ENCODE results near the gene ILKAP.

ILKAP gene

GRCh38 chr2:238169708-238170251, 33.7 kb downstream of the ILKAP start:
- peak; percentile 96 for DNase-seq (ENCODE audit: insufficient read length, low spot score)
- no peak for TF ChIP-seq POLR2A (IDR thresholded peaks at IDR 0.05; ENCODE audit: low read depth, low read length)
- FAIRE-seq = peak; percentile 92

DNA sequence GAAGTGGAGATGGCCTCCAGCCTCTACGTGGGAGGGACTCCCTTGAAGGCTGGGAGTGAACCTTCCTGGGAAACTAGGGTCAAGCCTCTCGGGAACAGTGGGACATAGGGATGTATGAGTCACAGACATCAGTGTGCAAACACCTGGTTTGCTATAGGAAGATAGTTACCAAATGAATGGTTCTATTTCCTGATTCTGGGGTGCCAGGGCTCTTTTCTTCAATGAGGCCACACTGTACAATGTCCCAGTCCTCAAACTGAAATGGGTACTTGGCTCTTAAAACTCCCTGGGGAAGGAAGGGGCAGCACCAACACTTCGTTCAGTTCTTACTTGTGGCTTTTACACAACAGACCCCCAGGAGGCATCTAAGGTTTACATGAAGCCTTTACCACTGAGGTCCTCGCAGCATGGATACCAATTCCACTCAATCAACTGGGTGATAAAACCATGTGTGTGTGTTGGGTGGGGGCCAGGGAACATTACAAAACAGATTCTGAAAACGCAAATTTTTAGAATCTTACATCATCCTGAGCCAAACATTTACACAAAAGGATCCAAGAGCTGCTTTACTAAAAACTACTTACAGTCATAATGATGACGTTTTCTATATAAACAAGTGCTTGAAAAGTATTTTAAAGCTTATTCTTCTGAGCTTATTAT, 34.3 kb downstream of the ILKAP start:
- TF ChIP-seq POLR2A (IDR thresholded peaks at IDR 0.05; ENCODE audit: low read depth, low read length) = no peak
- no peak for DNase-seq (ENCODE audit: insufficient read length, low spot score)
- FAIRE-seq = no peak

DNA sequence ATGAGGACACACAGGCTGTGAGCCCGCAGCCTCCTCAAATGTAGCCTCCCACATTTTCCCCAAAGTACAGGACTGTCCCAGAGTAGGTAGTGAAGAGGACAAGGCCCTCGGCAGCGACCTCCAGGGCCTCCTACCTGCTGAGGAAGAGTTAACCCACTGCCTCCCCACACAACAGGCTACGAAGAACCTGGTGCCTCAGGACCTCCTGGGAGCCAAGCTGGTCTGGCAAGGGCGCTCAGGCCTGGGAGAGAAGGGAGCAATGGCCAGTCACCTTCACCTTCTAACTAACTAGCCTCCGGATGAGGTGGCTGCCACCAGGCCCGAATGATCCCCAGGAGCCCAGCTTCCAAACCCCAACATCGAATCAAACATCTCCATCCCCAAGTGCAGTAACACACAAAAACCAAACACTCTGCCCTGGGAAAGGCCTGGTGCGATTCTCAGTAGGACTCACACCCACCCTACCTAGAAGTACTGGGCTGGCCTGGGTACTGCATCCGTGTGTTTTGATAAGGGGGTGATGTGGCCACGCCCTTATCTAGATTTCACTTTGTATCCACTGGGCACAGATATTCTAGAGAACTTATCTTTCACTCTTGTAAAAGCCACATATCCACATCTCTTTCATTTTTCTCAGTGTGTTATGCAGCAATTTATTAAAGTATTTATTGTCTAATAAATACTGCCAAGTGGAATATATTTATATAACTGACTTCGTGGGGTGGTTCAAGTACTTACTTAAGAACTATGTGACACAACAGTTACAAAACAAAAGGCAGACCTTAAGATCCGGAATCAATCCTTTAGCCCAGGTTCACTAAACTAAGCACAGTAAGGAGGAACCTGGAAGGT, 35.1 kb downstream of the ILKAP start:
- FAIRE-seq (no peak), DNase-seq (ENCODE audit: insufficient read length, low spot score) (no peak)
- no peak for TF ChIP-seq POLR2A (IDR thresholded peaks at IDR 0.05; ENCODE audit: low read depth, low read length)

DNA sequence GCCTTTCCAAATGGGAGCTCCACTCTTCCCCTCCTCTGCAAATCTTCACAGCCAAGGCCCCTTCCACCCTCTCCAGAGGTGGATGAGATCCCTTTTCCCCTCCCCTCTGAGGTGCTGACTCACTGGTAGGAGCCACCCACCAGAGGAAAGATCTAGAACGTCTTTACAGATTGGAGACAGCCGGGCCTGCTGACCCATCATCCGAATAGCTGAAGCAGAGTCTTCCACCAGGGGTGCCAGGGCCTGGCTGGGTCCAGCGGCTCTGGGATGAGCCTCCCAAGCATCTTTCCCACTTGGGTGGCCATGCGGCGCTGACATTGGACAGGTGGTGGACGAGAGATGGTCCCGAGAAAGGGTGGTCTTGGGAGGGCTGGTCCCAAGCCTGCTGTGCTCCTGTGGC, 35.7 kb downstream of the ILKAP start:
- DNase-seq (ENCODE audit: insufficient read length, low spot score) = no peak
- no peak for FAIRE-seq

GRCh38 chr2:238167344-238167715, 36.2 kb downstream of the ILKAP start:
- no peak for DNase-seq (ENCODE audit: insufficient read length, low spot score)
- no peak for FAIRE-seq
- no peak for TF ChIP-seq POLR2A (IDR thresholded peaks at IDR 0.05; ENCODE audit: low read depth, low read length)

More for the DNA sequence above, 35.7 kb downstream of the ILKAP start:
- TF ChIP-seq POLR2A (IDR thresholded peaks at IDR 0.05; ENCODE audit: low read depth, low read length) = no peak

DNA sequence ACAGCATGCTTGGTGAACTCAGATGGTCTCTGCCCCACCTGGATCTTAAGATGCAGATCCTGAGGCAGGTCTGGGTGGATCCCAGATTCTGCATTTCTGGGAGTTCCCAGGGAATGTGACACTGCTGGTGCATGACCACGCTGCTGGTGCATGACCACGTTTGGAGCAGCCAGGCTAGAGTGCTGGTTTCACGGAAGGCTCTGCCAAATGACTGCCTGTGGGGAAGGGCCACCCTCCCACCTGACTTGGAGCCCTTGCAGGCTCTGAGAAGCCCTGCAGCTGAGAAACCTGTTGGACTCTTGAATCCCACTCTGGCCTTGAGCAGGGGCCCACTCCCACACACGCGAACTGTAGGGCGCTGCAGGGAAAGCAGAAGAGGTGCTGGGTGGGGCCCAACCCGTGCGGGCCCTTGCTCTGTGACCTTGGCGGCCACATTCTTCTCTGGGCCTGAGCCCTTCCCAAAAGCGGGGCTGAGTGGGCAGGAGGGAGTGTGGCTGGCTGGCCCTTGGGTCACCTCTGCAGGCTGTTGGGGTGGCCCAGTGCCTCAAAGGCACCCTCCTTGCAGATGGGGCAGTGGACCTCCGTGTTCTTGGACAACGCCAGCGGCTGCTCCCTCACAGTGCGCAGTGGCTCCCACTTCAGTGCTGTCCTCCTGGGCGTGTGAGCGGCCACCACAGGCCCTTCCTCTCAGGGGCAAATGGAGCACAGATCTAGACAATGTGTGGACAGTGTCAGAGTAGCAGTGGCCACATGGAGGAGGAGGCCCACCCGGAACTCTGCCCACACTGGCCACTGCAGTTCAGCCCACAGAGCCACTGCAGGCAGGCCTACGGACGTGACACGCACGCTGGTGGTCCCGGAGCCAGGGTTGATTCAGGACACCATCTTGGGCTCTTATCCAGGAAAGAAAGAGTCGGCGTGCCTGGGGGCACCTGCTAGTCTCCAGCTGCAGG, 36.8 kb downstream of the ILKAP start:
- DNase-seq (ENCODE audit: insufficient read length, low spot score) = no peak
- FAIRE-seq = no peak
- TF ChIP-seq POLR2A (IDR thresholded peaks at IDR 0.05; ENCODE audit: low read depth, low read length) = no peak

DNA sequence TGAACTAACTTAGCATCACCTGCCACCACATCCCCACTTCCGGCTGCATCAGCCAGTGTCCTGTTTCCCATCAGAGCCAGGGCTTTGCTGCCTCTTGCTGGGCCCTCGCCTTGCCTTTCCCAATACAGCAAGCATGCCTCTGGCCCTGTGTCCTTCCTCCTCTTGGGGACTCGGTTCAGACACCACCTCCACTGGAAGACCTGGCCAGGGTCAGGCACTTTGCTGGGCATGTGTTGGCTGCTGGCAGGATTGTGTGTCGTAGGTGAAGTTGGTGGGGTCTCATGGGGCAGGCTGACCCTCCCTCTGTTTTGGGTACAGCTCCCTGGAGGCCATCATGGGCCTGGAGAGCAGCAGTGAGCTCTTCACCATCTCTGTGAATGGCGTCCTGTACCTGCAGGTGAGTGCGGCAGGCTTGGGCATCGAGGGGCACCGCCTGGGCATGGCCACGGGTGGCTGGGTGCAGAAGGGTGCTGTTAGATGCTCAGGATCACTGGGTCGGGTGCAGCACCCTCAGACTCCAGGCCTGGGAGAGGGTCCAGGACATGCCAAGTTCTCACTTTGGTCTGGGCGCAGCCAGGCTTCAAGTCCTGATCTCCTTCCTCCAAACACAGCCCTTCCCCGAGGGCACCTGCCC, 38.1 kb downstream of the ILKAP start:
- FAIRE-seq (no peak), DNase-seq (ENCODE audit: insufficient read length, low spot score) (no peak)
- no peak for TF ChIP-seq POLR2A (IDR thresholded peaks at IDR 0.05; ENCODE audit: low read depth, low read length)

GRCh38 chr2:238164906-238165287, 38.6 kb downstream of the ILKAP start:
- no peak for TF ChIP-seq POLR2A (IDR thresholded peaks at IDR 0.05; ENCODE audit: low read depth, low read length)
- DNase-seq (ENCODE audit: insufficient read length, low spot score) (no peak), FAIRE-seq (no peak)

- FAIRE-seq (no peak), DNase-seq (ENCODE audit: insufficient read length, low spot score) (no peak)
- TF ChIP-seq POLR2A (IDR thresholded peaks at IDR 0.05; ENCODE audit: low read depth, low read length) = no peak
Measured at GRCh38 chr2:238163481-238164198, 39.9 kb downstream of the ILKAP start.

DNA sequence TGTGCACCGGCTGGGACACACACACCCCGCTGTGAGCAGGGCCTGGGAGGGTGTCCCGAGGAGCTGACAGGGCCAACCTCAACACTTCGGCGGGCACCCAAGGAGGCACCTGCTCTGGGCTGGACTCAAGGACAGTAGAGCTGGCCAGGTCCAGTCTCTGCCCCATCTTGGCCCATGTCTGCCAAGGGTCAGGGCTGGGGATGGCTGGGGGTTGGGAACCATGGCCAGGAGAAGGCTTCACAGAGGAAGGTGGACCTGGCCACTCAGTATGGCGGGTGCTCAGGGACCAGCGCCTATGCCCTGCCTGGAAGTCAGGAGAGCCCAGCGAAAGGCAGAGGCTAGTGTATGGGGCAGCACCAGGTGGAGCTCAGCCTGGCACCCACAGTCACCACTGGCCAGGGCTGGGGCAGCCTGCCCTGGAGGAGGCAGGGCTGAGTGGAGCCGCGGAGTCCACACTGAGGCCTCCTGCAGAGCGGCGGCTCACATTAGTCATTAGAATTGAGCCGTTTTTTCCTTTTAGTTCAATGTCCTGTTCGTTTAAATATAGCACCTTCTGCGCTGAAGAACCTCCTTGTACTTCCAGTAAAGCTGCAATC, 40.6 kb downstream of the ILKAP start:
- FAIRE-seq = no peak

DNA sequence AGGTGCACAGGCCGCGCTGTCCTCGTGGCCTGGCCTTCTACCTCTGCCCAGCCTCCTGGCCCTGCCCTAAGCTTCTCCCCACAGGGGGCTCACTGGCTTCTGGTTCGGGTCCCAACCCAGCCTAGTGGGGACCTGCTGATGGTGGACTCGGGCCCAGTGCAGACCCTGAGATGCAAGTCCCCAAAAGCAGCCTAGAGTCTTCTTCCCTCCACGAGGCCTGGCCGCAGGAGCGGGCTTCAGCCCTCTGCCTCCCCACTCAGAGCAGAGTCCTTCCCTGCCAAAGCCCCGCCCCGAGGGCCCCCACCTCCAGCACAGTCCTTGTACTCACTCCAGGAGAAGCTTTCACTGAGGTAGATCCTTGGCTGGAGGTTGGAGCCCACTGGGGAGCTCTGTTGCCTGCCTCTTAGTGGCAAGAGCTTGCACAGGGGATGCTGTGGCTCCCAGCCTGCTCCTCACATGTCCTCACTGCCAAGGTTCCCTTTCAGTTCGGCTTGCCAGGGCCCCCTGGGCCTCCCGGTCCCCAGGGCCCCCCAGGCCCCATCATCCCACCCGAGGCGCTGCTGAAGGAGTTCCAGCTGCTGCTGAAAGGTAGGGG, 41.1 kb downstream of the ILKAP start:
- DNase-seq (ENCODE audit: insufficient read length, low spot score) = no peak
- FAIRE-seq = no peak
- no peak for TF ChIP-seq POLR2A (IDR thresholded peaks at IDR 0.05; ENCODE audit: low read depth, low read length)

More for the DNA sequence above, 40.6 kb downstream of the ILKAP start:
- no peak for TF ChIP-seq POLR2A (IDR thresholded peaks at IDR 0.05; ENCODE audit: low read depth, low read length)
- DNase-seq (ENCODE audit: insufficient read length, low spot score) = peak; percentile 84
